Measurements from ENCODE around the gene M1AP.
A peak's percentile ranks its signal among the peaks of the same experiment; 100 is the strongest.

M1AP gene

GRCh38 chr2:74618410-74619083 lies 29.6 kb downstream of the M1AP start:
- no peaks in the 10 kb centered on the region for H3K36me3 ChIP-seq
- H3K27me3 ChIP-seq: no peaks in the 10 kb centered on the region
- H3K4me1 ChIP-seq: peaks cover 13 to 18% (median 16%) of the 10 kb centered on the region in 10 experiments
- no peak overlapping the region for H3K4me3 ChIP-seq
- H3K4me2 ChIP-seq: peak overlapping the region in 4 of 11 experiments; percentile 2 to 35 (median 25); a peak in 2 of 22 replicates
- no peak overlapping the region for H3K27ac ChIP-seq
- no peaks in the 10 kb centered on the region for H3K9me3 ChIP-seq (replicated peaks in 1 of 11)
- no peaks in the 10 kb centered on the region for H4K20me1 ChIP-seq
- no peak for TF ChIP-seq Cebpa-rat (IDR thresholded peaks at IDR 0.05)
- H3K9ac ChIP-seq: no peak overlapping the region

GRCh38 chr2:74617122-74617521 lies 31.0 kb downstream of the M1AP start:
- no peak overlapping the region for H3K4me2 ChIP-seq
- H3K27me3 ChIP-seq: no peaks in the 10 kb centered on the region
- TF ChIP-seq Cebpa-rat (IDR thresholded peaks at IDR 0.05): no peak
- H3K9me3 ChIP-seq (replicated peaks in 1 of 11): no peaks in the 10 kb centered on the region
- no peaks in the 10 kb centered on the region for H3K36me3 ChIP-seq
- no peak overlapping the region for H3K27ac ChIP-seq
- no peak overlapping the region for H3K9ac ChIP-seq
- no peak overlapping the region for H3K4me3 ChIP-seq
- peaks cover 13 to 18% (median 16%) of the 10 kb centered on the region in 10 experiments for H3K4me1 ChIP-seq
- no peaks in the 10 kb centered on the region for H4K20me1 ChIP-seq

GRCh38 chr2:74606927-74607326 lies 41.2 kb downstream of the M1AP start:
- Histone ChIP-seq H3K36me3 (no peaks in the 10 kb centered on the region), H3K27me3 (no peaks in the 10 kb centered on the region), H3K9me3 (replicated peaks in 1 of 11) (no peaks in the 10 kb centered on the region; a peak in 1 of 22 replicates), H3K4me3 (no peak overlapping the region), H3K27ac (no peak overlapping the region), H3K9ac (no peak overlapping the region), H3K4me1 (peaks cover 0 to 20% (median 0%) of the 10 kb centered on the region in 10 experiments; a peak in 7 of 20 replicates), H3K4me2 (no peak overlapping the region), H4K20me1 (no peaks in the 10 kb centered on the region)
- no peak for TF ChIP-seq Cebpa-rat (IDR thresholded peaks at IDR 0.05)

GRCh38 chr2:74603282-74604000 lies 44.7 kb downstream of the M1AP start:
- H3K9me3 ChIP-seq (replicated peaks in 1 of 11): no peaks in the 10 kb centered on the region
- H3K27me3 ChIP-seq: no peaks in the 10 kb centered on the region
- no peaks in the 10 kb centered on the region for H4K20me1 ChIP-seq
- H3K9ac ChIP-seq: no peak overlapping the region
- peak in 2 of 11 experiments; percentile 35 to 61; a peak in 4 of 22 replicates for TF ChIP-seq Cebpa-rat (IDR thresholded peaks at IDR 0.05)
- no peaks in the 10 kb centered on the region for H3K36me3 ChIP-seq
- H3K4me1 ChIP-seq: peaks cover 0 to 27% (median 0%) of the 10 kb centered on the region in 10 experiments; a peak in 7 of 20 replicates
- H3K27ac ChIP-seq: no peak overlapping the region
- H3K4me3 ChIP-seq: no peak overlapping the region
- peak overlapping the region in 3 of 11 experiments; percentile 40 to 66 (median 44); a peak in 6 of 22 replicates for H3K4me2 ChIP-seq

- no peak overlapping the region for H3K27ac ChIP-seq
- TF ChIP-seq Cebpa-rat (IDR thresholded peaks at IDR 0.05): no peak
- no peaks in the 10 kb centered on the region for H3K36me3 ChIP-seq
- no peaks in the 10 kb centered on the region for H3K9me3 ChIP-seq (replicated peaks in 1 of 11)
- no peak overlapping the region for H3K4me3 ChIP-seq
- no peak overlapping the region for H3K9ac ChIP-seq
- H3K4me2 ChIP-seq: peak overlapping the region in 4 of 11 experiments; percentile 7 to 66 (median 42); a peak in 7 of 22 replicates
- no peaks in the 10 kb centered on the region for H3K27me3 ChIP-seq
- peaks cover 0 to 27% (median 0%) of the 10 kb centered on the region in 10 experiments; a peak in 7 of 20 replicates for H3K4me1 ChIP-seq
- no peaks in the 10 kb centered on the region for H4K20me1 ChIP-seq
These were observed 45.4 kb downstream of the M1AP start for GRCh38 chr2:74602586-74603281.

GRCh38 chr2:74599676-74600075 lies 48.5 kb downstream of the M1AP start:
- H3K4me1 ChIP-seq: peaks cover 0 to 27% (median 0%) of the 10 kb centered on the region in 10 experiments; a peak in 7 of 20 replicates
- H3K27me3 ChIP-seq: no peaks in the 10 kb centered on the region
- H3K4me3 ChIP-seq: no peak overlapping the region
- H3K9me3 ChIP-seq (replicated peaks in 1 of 11): no peaks in the 10 kb centered on the region
- H3K27ac ChIP-seq: no peak overlapping the region
- TF ChIP-seq Cebpa-rat (IDR thresholded peaks at IDR 0.05): no peak
- H3K36me3 ChIP-seq: no peaks in the 10 kb centered on the region
- H4K20me1 ChIP-seq: no peaks in the 10 kb centered on the region
- no peak overlapping the region for H3K9ac ChIP-seq
- H3K4me2 ChIP-seq: no peak overlapping the region

GRCh38 chr2:74597410-74597809 lies 50.7 kb downstream of the M1AP start:
- Histone ChIP-seq H3K9me3 (replicated peaks in 1 of 11) (no peaks in the 10 kb centered on the region), H3K27ac (no peak overlapping the region), H3K4me3 (no peak overlapping the region), H3K36me3 (no peaks in the 10 kb centered on the region), H4K20me1 (no peaks in the 10 kb centered on the region), H3K9ac (no peak overlapping the region), H3K27me3 (no peaks in the 10 kb centered on the region), H3K4me2 (no peak overlapping the region), H3K4me1 (peaks cover 0 to 15% (median 0%) of the 10 kb centered on the region in 10 experiments; a peak in 7 of 20 replicates)
- TF ChIP-seq Cebpa-rat (IDR thresholded peaks at IDR 0.05): no peak

- Histone ChIP-seq H3K4me3 (no peak overlapping the region), H3K9ac (no peak overlapping the region), H3K9me3 (replicated peaks in 1 of 11) (no peaks in the 10 kb centered on the region), H3K27me3 (no peaks in the 10 kb centered on the region), H3K4me2 (no peak overlapping the region), H3K36me3 (no peaks in the 10 kb centered on the region), H4K20me1 (no peaks in the 10 kb centered on the region), H3K27ac (no peak overlapping the region), H3K4me1 (peaks cover 0 to 9% (median 0%) of the 10 kb centered on the region in 10 experiments; a peak in 4 of 20 replicates)
- no peak for TF ChIP-seq Cebpa-rat (IDR thresholded peaks at IDR 0.05)
These were observed 51.5 kb downstream of the M1AP start for GRCh38 chr2:74596584-74596983.
